ENCODE measurements around the gene PHKA2. TPM values are rescaled to one million over a fixed set of nuclear protein-coding genes. Genes with fewer than 3 reads are reported as not detected.
A peak's percentile ranks its signal among the peaks of the same experiment; 100 is the strongest.
"Not testable (repeated sequence)": the region's sequence is repeated elsewhere in the genome, so short reads cannot be mapped to it uniquely, and the experiment has no call there.

PHKA2 gene
- total RNA-seq, 2 donors from 2014 or later, result 25.1 to 25.9 TPM

GRCh38 chrX:18992829-18993228 lies 8.9 kb upstream of the PHKA2 start:
- ATAC-seq (no peak), DNase-seq (ENCODE audit: low spot score in 2 of 2) (no peak)
- Mint-ChIP-seq H3K9me3 (no peaks in the 10 kb centered on the region), H3K27ac (no peak overlapping the region), H3K36me3 (no peaks in the 10 kb centered on the region)

DNA sequence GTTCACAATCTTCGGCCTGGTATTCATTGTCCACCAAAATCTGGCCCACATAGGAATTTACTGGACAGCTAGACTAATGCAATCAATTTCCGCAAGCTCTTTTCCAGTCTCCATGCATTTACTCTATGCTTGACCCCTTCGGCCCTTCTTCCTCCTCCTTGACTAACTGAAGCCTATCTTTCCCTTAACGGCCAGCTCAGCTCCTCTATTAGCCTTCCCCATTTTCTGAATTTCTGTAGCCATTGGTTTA lies 1.2 kb upstream of the PHKA2 start:
- no peaks in the 10 kb centered on the region for H3K36me3 Mint-ChIP-seq
- DNase-seq (ENCODE audit: low spot score in 2 of 2), result no peak
- no peak for ATAC-seq
- no peaks in the 10 kb centered on the region for H3K9me3 Mint-ChIP-seq
- peak overlapping the region; percentile 78 for H3K27ac Mint-ChIP-seq

GRCh38 chrX:18984381-18985185 lies 669 bp upstream of the PHKA2 start:
- Mint-ChIP-seq H3K9me3 (no peaks in the 10 kb centered on the region), H3K27ac (peak overlapping the region; percentile 78), H3K36me3 (no peaks in the 10 kb centered on the region)
- DNase-seq (ENCODE audit: low spot score in 2 of 2), result peak; percentile 77 to 84
- peak; percentile 90 to 91 for ATAC-seq

DNA sequence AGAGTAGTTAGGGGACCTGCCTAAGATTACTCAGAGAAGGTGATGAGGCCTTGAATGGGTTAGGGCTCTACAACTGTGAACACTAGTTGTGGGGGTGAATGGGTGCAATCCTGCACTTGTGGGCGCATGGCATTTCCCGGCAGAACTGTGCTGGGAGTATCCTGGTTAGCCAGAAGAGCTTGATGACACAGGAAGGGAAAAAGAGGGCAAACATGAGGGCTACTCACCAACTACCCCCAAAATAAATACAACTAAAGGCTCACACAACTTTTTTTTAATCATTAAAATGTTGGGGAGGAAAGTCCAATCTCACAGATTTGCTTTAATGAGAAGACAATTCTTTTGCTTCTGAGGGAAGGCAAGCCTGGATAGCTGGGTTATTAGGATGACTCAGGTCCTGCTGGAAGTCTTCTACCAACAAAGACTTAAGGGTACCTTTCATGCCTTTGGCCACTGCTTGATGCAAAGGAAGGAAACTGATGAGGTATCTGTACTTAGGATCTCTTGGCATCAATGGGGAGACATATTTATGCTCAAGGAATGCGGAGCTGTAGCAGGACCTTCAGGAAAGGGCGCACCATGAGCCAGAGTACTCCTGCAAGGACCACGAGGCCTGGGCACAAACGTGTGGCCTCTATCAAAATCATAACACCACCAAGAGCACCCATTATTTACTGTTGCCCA lies 2.6 kb downstream of the PHKA2 start:
- DNase-seq (ENCODE audit: low spot score in 2 of 2) (no peak), ATAC-seq (no peak)
- Mint-ChIP-seq H3K36me3 (no peaks in the 10 kb centered on the region), H3K27ac (no peak overlapping the region), H3K9me3 (no peaks in the 10 kb centered on the region)

- H3K27ac Mint-ChIP-seq; ATAC-seq; DNase-seq (ENCODE audit: low spot score in 2 of 2): not testable (repeated sequence)
Measured at GRCh38 chrX:18980262-18980661, 3.7 kb downstream of the PHKA2 start.

DNA sequence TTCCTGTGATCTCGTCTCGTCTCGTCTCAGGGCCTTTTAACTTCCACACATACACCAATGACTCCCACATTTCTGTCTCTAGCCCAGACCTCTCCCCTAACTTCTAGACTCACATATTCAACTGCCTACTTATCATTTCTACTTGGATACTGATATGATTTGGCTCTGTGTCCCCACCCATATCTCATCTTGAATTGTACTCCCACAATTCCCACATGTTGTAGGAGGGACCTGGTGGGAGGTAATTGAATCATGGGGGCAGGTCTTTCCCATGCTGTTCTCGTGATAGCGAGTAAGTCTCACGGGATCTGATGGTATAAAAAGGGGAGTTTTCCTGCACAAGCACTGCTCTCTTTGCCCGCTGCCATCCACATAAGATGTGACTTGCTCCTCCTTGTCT lies 8.9 kb downstream of the PHKA2 start:
- ATAC-seq, result no peak
- H3K27ac Mint-ChIP-seq, result no peak overlapping the region
- no peaks in the 10 kb centered on the region for H3K36me3 Mint-ChIP-seq
- no peak for DNase-seq (ENCODE audit: low spot score in 2 of 2)
- no peaks in the 10 kb centered on the region for H3K9me3 Mint-ChIP-seq

More at GRCh38 chrX:18980262-18980661, 3.7 kb downstream of the PHKA2 start:
- H3K36me3 Mint-ChIP-seq, H3K9me3 Mint-ChIP-seq: not testable (repeated sequence)

GRCh38 chrX:18973527-18974192 lies 10.3 kb downstream of the PHKA2 start:
- DNase-seq (ENCODE audit: low spot score in 2 of 2) (no peak), ATAC-seq (no peak)
- no peaks in the 10 kb centered on the region for H3K9me3 Mint-ChIP-seq
- no peaks in the 10 kb centered on the region for H3K36me3 Mint-ChIP-seq
- H3K27ac Mint-ChIP-seq, result no peak overlapping the region

- Mint-ChIP-seq H3K27ac (no peak overlapping the region), H3K9me3 (no peaks in the 10 kb centered on the region), H3K36me3 (no peaks in the 10 kb centered on the region)
- ATAC-seq (no peak), DNase-seq (ENCODE audit: low spot score in 2 of 2) (no peak)
Measured at GRCh38 chrX:18971506-18971905, 12.4 kb downstream of the PHKA2 start.

- Mint-ChIP-seq H3K36me3 (no peaks in the 10 kb centered on the region), H3K9me3 (no peaks in the 10 kb centered on the region), H3K27ac (no peak overlapping the region)
Measured at GRCh38 chrX:18970465-18970864, 13.4 kb downstream of the PHKA2 start.

DNA sequence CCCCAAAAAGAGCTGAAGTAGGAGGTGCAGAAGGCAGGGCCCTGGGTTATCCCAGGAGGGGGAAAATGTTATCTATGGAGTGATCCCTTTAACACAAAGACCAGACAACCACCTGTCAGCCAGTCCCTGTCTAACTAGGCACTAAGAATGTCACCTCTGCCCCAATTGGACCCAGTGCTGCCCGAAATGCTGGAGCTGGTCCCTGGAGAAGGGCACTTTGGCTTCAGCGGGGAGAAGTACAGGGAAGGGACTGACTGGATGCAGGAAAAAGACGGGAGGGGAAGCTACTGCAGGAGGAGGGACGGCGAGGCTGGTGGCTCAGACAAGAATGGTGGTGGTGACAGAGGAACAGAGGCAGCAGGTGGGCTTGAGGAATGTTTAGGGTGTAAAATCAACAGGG lies 17.3 kb downstream of the PHKA2 start:
- Mint-ChIP-seq H3K36me3 (no peaks in the 10 kb centered on the region), H3K27ac (peak overlapping the region in 1 of 2 donors; percentile 44), H3K9me3 (no peaks in the 10 kb centered on the region)
- ATAC-seq (no peak), DNase-seq (ENCODE audit: low spot score in 2 of 2) (no peak)

More at GRCh38 chrX:18970465-18970864, 13.4 kb downstream of the PHKA2 start:
- ATAC-seq (no peak), DNase-seq (ENCODE audit: low spot score in 2 of 2) (no peak)

DNA sequence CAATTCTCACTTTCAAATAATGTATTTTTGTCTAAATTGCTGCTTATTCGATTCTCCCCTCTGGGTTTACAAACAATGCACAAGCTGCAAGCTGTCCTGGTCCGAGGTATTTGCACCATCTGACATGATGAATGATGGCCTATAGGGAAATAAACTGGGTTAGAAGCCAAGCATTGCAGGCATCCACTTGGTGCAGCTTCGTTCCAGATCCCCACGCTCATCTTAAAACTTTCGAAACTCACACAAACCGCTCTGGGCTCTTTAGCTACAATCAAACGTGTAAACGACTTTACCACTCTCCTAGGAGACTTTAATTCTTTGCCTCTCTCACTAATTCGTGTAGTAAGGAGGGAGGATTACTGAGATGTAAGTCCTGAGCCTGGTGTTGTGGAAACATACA lies 19.0 kb downstream of the PHKA2 start:
- DNase-seq (ENCODE audit: low spot score in 2 of 2) (no peak), ATAC-seq (no peak)
- no peaks in the 10 kb centered on the region for H3K36me3 Mint-ChIP-seq
- H3K9me3 Mint-ChIP-seq, result no peaks in the 10 kb centered on the region
- no peak overlapping the region for H3K27ac Mint-ChIP-seq

DNA sequence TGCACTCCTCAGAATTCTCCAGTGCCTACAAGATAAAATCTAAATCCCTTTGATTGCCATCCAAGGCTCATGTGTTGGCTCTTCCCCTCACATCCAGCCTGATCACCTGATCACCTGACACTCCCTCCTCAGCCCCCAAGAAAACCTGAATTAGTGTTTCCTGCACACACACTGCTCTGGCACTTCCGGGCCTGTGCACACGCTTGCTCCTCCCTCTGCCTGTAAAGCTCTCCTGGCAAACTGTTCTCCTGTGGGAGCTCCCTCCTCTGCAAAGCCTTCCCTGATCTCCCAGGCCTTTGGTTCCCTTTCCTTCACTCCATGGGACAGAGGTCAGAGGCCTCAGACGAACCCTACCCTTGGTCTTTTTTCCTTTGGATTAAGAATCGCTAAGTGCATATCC lies 19.9 kb downstream of the PHKA2 start:
- H3K36me3 Mint-ChIP-seq, result no peaks in the 10 kb centered on the region
- H3K9me3 Mint-ChIP-seq, result no peaks in the 10 kb centered on the region
- ATAC-seq (no peak), DNase-seq (ENCODE audit: low spot score in 2 of 2) (no peak)
- H3K27ac Mint-ChIP-seq, result peak overlapping the region in 1 of 2 donors; percentile 23

DNA sequence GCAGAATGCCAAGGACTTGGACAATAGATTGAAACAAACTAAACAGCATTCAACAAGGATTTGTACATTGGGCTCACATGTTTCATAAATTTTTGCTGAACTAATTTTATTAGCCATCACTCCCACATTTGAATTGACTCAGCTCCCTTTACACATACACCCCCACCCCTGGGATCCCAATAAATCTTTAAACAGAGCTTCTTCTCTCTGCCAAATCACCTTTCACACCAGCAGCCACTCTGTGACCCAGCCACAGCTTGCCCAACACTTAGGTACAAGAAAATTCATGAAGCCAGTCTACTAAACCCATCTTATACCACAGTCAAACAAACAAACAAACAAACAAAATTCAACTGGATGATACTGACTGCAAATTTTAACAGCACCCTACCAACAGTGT lies 21.6 kb downstream of the PHKA2 start:
- Mint-ChIP-seq H3K27ac (peak overlapping the region in 1 of 2 donors; percentile 45), H3K9me3 (no peaks in the 10 kb centered on the region), H3K36me3 (no peaks in the 10 kb centered on the region)
- DNase-seq (ENCODE audit: low spot score in 2 of 2) (no peak), ATAC-seq (no peak)

GRCh38 chrX:18961686-18962085 lies 22.2 kb downstream of the PHKA2 start:
- ATAC-seq, result peak in 1 of 2 donors; percentile 61
- no peaks in the 10 kb centered on the region for H3K9me3 Mint-ChIP-seq
- H3K27ac Mint-ChIP-seq, result no peak overlapping the region
- DNase-seq (ENCODE audit: low spot score in 2 of 2), result no peak
- no peaks in the 10 kb centered on the region for H3K36me3 Mint-ChIP-seq

DNA sequence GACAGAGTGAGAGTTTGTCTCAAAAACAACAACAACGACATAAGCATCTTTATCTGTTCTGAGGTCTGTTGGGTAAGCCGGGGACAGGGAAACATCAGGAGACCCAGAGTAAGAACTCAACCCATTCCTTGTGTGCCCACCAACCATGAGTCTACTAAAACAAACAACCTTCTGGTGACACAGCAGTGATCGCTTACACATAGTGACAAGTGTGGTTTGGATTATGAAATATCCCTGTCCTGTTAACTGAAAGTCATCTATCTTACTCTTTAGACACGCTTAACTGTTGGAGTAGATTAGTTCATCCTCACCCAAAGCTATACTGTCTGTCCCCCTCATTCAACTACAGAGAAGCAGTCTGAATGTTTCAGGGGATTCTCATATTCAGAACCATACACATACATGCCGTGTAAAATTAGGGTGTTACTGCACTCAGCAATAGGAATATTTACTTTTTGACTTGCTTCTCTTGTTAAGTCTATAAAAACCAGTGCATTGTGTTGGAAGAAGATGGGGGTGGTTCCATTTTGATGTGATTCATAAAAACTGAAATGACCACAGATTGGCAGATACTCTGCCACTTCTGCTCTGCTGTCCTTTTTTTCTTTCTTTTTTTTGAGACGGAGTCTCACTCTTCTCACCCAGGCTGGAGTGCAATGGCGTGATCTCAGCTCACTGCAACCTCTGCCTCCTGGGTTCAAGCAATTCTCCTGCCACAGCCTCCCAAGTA lies 27.4 kb downstream of the PHKA2 start:
- ATAC-seq (no peak), DNase-seq (ENCODE audit: low spot score in 2 of 2) (no peak)
- H3K27ac Mint-ChIP-seq, result no peak overlapping the region
- H3K36me3 Mint-ChIP-seq, result no peaks in the 10 kb centered on the region
- no peaks in the 10 kb centered on the region for H3K9me3 Mint-ChIP-seq

DNA sequence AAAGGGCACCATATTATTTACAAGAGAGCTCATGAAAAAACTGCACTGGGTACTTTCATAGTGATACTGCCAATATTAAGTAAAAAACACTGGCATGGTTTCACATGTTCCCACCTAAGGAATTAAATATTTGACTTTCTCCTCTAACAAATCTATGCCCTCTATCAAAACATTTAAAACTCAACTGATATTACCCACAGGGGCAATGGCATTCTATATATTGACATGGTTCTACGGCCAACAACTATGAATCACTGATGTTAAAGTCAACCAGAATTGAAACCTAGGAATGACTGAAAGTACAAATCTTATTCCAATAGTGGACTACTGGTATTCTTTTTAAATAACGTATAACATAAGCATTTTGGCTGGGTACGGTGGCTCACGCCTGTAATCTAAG lies 28.2 kb downstream of the PHKA2 start:
- ATAC-seq, result no peak
- DNase-seq (ENCODE audit: low spot score in 2 of 2), result no peak
- Mint-ChIP-seq H3K27ac (no peak overlapping the region), H3K9me3 (no peaks in the 10 kb centered on the region), H3K36me3 (no peaks in the 10 kb centered on the region)

GRCh38 chrX:18951032-18951431 lies 32.9 kb downstream of the PHKA2 start:
- no peaks in the 10 kb centered on the region for H3K9me3 Mint-ChIP-seq
- ATAC-seq (no peak), DNase-seq (ENCODE audit: low spot score in 2 of 2) (no peak)
- no peak overlapping the region for H3K27ac Mint-ChIP-seq
- H3K36me3 Mint-ChIP-seq, result peaks cover 0 to 4% of the 10 kb centered on the region in 2 donors

Measured in activated naive CD4-positive, alpha-beta T cell treated with anti-CD3 and anti-CD28 coated beads, Interleukin-2, amount 50 U/mL, for 72 hours (primary cell).